ENCODE data around the gene INTS13.

- no peak for TF ChIP-seq CTCF (IDR thresholded peaks at IDR 0.05)
- no peak for TF ChIP-seq POLR2A (IDR thresholded peaks at IDR 0.05)
Observed at GRCh38 chr12:26979733-26980132, 42.0 kb upstream of the INTS13 start.
